ENCODE results near the gene SH3BP1.

DNA sequence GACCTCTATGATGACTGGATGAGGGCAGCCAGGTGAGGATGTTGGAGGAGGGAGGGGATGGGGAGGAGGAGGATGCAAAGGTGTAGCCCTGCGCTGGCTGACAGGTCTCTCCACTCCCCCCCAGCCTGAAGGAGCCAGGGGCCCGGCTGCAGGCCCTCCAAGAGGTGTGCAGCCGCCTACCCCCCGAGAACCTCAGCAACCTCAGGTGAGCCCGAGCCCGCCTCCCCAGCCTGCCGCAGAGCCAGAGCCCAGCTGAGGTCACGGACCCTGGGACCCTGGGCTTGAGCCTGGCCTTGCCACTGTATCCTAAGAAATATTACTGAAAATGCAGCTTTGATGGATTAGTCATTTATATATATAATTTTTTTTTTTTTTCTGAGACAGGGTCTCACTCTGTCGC lies 7.8 kb downstream of the SH3BP1 start:
- TF ChIP-seq, protein P1, sequence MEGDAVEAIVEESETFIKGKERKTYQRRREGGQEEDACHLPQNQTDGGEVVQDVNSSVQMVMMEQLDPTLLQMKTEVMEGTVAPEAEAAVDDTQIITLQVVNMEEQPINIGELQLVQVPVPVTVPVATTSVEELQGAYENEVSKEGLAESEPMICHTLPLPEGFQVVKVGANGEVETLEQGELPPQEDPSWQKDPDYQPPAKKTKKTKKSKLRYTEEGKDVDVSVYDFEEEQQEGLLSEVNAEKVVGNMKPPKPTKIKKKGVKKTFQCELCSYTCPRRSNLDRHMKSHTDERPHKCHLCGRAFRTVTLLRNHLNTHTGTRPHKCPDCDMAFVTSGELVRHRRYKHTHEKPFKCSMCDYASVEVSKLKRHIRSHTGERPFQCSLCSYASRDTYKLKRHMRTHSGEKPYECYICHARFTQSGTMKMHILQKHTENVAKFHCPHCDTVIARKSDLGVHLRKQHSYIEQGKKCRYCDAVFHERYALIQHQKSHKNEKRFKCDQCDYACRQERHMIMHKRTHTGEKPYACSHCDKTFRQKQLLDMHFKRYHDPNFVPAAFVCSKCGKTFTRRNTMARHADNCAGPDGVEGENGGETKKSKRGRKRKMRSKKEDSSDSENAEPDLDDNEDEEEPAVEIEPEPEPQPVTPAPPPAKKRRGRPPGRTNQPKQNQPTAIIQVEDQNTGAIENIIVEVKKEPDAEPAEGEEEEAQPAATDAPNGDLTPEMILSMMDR (conservative IDR thresholded peaks at IDR 0.05; ENCODE audit: low read depth in 2 of 2): no peak
- TF ChIP-seq EZH2 (IDR thresholded peaks at IDR 0.05; ENCODE audit: low read depth, unreplicated experiment) (no peak), POLR2AphosphoS5 (IDR thresholded peaks at IDR 0.05; ENCODE audit: low read depth) (no peak), EZH2phosphoT487 (IDR thresholded peaks at IDR 0.05; ENCODE audit: unreplicated experiment) (no peak), STAT1 (IDR thresholded peaks at IDR 0.05; ENCODE audit: unreplicated experiment) (no peak)

Data from GM23338 (cell line).